HG03571 (cell line): ENCODE measurements around the gene SPATA12.

ENCODE experiments used
- ATAC-seq: cut with Tn5 transposase; IDR thresholded peaks from one replicate; pipeline ENCODE4 v1.9.1; 2021; ENCODE audit not compliant: unreplicated experiment

The SPATA12 gene, protein sequence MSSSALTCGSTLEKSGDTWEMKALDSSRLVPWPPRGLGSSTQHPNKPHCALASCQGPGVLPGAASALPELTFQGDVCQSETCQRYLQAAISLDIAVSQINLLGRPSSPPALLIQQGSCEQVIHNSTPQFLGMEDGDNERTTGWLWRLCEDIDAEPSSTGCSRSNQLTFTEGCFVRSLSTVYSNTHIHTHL

DNA sequence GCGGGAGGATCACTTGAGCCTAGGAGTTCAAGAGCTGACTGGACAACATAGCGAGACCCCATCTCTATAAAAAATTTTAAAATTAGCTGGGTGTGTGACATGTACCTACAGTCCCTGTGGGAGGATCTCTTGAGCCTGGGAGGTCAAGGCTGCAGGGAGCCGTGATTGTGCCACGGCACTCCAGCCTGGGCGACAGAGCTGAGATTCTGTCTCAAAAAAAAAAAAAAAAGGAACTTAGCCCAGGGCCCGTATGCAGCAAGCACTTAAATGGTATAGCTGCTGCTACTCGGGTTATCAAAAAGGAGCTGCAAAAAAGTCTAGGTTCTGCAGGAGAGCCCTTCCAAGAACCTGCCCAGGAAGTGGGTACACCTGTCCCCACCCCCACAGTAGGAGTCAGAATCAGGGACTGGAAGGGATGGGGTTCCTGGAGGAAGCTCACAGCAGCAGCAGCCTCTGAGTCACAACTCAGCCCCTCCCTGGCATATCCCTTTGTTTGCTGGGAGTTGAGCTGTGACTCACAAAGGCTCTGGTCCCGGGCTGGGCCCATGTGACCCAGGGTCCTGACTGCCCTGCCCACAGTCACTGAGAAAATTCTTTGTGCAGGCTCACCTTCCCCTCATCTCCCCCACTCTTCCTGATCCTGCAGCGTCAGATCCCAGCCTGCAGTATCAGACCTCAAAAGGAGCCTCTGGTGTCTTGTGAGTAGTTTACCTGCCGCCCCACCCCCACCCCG lies at the start of gene SPATA12:
Gene SPATA12 (plus strand): TSS at position 576 of the 733 bp plus-strand sequence. CDS start 13,031 bp downstream, outside the sequence.
- no peak for ATAC-seq

DNA sequence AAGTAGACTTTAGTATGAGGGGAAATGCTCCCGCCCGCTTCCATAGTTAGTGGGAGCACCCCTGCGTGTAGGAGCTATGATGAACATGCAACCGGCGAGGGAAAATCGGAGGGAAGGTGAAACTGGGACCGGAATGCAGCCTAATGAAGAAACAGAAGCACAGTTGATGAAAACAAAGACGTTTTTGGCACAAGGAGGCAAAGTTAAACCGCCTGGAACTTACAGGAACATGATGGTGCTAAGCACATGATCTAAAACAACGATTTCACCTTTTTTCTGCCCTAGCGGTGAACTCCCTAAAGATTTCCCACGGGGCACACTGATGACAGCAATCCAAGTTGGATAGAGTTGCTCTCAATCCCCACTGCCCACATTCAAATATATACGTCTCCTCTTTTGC lies 49.4 kb upstream of the SPATA12 start:
- ATAC-seq = no peak

DNA sequence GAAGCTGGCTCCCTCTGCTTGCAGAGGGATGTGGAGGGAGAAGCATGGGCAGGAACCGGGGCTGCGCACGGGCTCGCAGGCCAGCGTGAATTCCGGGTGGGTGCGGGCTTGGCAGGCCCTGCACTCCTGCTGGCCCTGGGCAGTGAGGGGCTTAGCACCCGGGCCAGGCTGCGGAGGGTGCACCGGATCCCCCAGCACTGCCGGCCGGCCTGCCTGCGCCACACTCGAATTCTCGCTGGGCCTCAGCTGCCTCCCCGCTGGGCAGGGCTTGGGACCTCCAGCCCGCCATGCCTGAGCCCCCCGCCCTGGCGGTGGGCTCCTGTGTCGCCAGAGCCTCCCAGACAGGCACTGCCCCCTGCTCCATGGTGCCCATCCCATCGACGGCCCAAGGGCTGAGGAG lies 47.6 kb upstream of the SPATA12 start:
- ATAC-seq = no peak

DNA sequence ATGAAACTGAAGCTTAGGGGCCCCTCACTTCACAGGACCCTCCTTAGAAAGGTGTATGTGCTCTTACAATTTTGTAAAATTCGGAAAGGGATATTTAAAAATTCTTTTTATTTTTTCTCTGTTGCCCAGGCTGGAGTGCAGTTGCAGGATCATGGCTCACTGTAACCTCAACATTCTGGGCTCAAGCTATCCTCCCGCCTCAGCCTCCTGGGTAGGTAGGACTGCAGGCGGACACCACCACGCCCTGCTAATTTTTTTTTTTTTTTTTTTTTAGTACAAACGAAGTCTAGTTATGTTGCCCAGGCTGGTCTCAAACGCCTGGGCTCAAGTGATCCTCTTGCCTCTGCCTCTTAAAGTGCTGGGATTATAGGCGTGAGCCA lies 45.1 kb upstream of the SPATA12 start:
- no peak for ATAC-seq

DNA sequence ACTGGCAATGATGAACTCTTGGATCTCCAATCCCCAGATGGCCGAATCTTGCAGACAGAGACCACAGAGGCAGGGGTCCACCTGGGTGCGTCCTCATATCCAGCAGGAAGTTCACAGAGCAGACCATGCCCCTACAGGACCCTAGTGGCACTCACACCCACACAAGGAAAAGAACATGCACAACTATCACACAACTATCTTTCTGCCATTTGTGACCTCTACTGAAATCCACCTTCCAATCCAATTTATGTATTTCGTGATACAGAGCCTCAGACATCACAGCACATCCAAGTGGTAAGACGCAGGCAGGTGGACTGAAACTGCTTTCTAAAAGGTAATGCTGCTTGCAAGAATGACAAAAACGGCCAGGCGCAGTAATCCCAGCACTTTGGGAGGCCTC lies 44.6 kb upstream of the SPATA12 start:
- ATAC-seq = no peak

DNA sequence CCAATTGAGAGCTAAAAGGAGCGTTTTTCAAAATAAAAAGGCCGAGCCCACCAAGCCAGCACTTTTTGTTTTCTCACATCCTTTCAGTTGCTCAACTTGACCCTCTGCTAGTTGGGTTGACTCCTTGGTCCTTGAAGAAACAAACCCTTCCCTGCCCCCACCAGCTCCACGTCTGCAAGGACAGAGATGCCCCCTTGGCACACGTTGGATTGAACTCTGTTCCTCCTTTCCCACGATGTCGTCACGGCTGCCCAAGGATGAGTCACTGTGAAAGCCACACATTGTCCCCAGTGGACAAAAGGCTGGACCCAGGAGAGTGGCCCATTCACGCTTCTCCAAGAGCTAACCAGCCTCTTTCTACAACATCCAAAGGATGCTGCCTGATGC lies 43.0 kb upstream of the SPATA12 start:
- ATAC-seq = no peak

DNA sequence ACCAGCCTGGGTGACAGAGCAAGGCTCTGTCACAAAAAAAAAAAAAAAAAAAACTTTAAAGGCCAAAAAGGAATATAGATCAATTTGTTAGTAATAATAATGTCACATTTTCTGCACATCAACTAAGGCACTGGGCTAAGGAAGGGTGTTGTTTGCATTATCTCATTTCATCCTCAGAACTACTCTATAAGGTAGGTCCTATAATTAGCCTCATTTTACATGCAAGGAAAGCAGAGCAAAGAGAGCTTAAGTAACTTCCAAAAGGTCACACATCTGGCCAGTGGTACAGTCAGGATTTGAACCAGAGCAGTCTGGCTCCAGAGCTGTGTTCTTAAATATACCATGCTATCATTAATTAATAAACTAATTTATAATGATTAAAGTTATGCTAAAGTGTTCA lies 42.2 kb upstream of the SPATA12 start:
- no peak for ATAC-seq

DNA sequence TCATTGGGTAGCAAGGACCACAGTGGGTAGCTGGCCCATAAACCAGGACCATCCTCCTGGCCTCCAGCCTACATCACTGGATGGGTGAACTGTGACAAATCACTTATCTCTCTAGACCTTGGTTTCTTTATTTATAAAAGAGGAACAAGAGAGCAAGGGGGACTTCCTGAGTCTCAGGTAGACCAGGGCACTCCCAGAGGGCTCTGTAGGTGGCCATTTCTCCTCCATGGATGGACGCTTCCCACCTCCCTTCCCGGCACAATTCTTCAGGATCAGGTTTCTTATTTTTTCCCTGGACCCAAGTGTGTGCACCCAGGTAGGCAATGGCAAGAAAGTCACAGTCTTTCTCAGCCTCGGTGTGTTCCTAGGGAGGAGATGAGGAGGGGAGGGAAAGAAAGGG lies 41.4 kb upstream of the SPATA12 start:
- peak; percentile 64 for ATAC-seq

DNA sequence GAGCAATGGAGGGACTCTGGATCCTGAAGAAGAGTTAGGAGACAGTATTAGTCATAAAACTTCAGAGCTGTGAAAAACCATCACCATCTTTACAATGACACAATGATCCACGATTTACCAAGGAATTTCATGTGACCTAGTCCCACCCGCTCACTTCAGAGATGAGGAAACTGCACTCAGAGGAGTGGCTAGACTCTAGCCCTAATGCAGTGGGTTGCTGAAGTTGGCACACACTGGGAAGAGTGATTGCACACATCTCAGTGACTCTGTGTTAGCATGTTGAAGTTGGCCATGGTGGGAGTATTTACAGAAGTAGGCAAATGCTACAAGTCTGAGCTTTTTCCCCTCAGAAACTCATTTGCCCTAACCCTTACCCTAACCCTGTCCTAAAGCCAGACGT lies 35.2 kb upstream of the SPATA12 start:
- no peak for ATAC-seq

DNA sequence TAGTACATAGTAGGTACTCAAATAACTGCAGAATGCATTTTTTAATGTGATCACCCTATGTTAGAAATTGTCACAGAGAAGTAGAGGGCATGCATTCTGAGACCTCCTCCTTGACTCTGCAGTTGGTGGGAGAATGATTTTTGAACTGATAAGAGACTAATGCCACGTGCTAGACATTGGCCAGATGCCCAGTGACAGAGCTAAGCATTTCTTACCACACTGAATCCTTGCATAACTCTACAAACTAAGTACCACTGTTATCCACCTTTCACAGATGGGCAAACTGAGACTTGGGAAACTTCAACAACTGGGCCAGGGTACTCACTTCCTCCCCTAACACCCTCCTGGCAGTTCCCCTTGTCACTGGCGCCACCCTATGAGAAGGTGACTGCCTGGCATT lies 33.5 kb upstream of the SPATA12 start:
- ATAC-seq = no peak

DNA sequence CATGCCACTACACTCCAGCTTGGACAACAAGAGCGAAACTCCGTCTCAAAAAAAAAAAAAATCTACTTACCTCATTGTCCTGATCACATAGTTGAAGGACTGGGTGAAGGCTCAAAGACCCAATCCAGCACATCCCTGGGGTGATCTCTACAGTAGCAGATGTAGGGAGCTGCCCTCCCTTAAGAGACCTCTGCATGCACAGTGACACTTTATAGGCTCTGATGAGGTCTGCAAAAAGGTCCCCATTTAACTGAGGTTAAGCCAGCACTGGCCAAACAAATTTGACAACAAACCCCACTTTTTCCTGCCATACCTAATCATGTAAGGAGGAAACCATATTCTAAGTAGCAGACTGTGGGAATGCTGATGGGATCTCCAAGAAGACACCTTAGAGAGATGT lies 31.1 kb upstream of the SPATA12 start:
- no peak for ATAC-seq

DNA sequence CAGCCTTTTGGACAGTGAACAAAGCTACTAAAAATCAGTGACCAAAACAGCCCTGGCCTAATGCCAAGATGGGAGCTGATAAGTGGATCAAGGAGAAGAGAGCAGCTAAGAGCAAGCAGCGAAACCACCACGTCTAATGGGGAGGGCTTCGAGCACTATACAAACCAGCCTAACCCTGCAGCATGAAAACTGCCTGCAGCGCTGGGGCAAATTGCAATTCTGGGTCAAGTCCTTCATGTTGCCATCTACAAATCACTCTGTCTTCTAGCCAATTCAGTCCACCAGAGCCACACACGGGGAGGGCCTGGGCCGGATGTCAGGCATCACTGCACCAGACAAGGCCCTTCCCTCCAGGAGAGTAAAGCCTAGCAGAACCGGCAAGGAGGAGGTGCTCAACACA lies 30.5 kb upstream of the SPATA12 start:
- ATAC-seq = no peak

DNA sequence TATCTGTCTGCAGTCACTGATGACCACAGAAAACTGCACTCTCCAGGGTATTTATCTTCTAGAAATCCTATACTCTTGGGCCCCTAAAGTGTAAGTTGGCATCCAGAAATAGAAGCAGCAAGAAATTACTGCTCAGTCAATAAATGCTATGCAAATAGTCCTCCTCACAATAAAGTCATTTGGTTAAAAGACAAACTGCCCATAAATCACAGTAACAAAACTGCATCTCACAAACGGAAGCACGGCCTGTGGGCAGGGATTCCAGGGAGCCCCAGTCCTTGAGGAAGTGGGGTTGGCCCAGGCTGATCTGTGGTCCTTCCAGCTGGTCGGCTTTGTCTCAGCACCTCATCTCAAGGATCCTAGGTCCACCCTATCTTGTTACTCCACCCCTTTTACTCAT lies 29.7 kb upstream of the SPATA12 start:
- ATAC-seq = no peak

DNA sequence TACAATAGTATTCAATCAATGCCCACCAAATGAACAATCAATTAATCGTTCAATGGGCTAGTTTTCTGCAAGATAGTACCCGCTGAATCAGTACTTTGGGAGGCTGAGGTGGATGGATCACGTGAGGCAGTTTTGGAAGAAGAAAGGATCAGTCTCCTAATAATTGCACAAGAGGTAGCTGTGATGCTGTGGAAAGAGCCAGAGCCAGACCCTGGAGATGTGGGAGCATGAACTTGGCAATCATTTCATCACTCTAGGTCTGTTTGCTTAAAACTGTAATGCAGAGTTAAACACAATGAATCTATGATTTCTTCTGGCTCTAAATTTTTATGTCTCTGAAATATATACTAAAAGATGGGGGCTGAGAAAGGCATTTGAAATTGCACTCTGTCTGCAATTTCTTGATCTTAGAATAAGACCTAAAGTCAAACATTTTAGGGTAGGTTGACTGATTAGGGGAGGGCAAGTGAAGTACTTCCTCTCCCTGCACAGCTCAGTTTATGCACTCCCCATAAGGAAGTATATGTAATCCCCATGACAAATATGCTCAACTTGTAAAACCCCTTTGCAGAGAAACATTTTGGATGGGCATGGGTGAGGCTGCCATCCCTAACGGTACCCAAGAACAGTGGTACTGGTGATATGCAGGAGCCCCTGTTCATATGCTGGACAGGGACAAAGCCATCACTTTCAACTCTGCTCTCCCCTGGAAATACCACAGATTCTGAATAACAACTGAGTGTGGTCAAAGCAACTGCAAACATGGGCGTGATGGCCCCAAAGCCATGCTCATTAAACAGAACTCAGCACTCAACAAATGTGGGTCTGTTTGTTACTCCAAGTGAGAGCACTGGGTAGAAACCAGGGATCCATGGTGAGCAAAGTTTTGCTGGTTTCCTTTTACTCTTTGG lies 28.6 kb upstream of the SPATA12 start:
- no peak for ATAC-seq

DNA sequence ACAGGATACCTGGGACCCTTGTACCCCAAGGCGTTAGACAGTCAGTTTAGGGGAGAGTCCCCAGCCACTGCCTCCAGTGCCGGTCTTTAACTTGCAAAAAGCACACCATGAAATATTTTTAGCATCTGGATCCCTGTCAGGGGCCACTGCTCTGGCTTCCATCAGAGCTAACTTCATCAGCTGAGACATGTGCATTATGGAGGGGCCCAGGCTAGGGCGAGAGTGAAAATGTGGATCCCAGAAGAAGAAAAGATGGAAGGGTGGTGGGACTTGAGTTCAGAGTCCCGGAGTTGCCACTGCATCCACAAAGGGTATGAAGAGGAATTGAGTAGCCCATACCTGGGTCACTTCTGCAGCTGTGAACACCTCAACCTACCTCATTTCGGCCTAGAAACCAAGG lies 23.5 kb upstream of the SPATA12 start:
- ATAC-seq = no peak

DNA sequence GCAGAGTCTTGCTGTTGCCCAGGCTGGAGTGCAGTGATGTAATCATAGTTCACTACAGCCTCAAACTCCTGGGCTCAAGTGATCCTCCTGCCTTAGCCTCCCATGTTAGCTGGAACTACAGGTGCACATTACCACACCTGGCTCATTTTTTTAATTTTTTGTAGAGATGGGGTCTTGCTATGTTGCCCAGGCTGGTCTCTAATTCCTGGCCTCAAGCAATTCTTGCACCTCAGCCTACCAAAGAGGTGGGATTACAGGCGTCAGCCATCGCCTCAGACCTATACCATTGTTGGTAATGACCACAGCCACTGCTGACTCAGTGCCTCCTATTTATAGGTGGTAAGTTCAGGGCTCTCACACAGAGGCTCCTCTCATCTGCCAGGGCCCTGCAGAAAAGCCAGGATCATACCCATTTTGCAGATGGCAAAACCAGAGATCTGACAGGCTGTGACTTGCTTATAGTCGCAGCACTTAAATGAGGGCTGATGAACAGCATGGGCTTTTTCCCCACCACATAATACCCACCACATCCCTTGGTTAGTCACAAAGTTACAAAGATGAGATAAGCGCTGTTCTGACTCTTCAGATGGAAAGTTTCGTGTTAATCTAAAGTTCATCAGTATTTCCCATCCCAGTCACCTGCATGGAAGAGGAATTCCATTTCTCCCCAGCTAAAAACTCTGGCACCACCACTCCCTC lies 21.8 kb upstream of the SPATA12 start:
- no peak for ATAC-seq

DNA sequence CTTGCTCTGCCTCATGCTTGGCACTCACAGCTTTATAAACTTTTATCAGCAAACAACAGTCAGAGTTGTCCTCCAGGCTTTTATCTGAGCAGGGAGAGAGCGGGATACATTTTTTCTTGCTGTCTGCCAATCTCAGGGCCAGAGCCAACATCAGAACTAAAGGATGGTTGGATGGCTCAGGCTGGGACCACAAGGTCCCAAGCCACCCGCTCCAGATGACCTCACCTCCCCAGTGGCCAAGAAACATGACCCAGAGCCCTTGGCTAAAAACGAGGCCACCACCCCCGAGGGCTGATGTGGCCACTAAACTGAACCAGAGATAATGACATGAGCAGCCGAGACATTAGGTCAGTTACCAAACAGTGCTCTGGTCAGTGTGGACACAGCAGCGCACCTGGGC lies 18.8 kb upstream of the SPATA12 start:
- ATAC-seq = no peak

DNA sequence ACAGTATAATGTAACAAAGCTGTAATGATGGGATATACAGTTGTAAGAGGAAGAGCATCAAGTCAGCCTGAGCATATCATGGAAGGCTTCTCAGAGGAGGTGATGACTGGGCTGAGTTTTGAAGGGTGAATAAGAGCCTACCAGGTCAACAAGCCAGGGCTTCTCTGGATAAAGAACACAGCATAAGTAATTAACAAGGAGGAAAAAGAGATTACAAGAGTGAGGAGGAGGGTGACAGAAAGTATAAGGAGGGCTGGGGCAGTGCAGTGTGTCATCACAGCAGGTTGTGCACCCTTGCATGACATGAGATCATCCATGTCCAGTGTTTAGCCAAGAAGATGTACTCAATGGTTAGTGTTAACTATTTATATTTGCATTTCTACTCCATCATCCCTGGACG lies 16.9 kb upstream of the SPATA12 start:
- ATAC-seq = no peak

DNA sequence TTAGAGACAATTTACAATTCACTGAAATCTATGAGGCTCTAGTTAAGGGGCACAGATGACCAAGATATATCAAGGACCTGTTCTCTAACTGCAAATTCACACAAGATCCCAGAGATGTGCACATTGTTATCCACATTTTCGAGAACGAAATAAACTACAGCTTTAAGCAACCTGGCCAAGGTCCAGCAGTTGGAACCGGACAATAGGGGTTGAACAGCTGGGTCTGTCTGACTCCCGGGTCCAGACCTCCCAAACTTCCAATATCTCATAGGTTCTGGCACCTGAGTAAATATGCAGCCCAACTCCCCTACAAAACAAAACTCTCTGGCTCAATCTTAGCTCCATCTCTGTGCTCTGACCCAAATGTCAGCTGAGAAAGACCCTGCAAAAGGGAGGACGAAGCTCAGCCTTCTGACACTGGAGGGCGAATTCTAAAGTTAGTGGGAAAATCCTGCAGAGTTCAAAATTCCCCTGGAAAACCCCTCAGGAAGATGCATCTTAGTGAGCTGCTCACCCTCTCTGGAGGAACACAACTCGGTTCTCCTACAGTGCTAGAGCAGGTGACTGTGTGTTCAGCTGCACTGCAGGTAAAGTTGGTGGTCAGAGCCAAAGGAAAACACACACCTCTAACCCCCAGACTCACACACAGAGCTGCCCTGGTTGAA lies 14.2 kb upstream of the SPATA12 start:
- no peak for ATAC-seq

DNA sequence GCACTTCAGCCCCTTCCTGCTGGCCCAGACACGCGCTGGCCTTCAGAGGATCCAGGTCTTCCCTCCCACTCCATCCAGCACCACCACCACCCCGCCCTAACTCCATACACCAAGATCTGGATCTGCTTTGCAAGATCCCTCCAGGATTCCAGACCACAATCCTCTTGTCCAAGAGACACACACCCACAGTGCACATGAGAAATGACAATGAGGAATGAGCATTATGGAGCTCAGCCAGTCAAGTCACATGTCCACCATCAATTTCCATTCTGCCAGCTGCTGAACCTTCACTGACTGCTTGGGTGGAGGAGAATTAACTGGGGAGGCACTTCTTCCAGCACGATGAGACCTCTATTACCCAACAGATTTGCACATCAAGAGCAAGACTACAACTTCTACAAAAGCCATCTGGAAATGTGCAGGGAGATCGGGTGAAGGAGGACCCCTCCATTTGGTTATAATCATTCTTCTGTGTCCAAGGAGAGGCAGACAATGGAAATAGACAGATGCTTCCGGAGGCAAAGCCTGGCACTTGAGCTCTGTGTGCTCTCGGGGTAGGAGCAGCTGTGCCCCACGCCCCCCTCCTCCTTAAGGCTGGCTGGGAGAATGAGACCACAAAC lies 12.3 kb upstream of the SPATA12 start:
- ATAC-seq = no peak
